Natural killer cell (primary cell): ENCODE results near the gene GNPAT. TPM values are rescaled to one million over a fixed set of nuclear protein-coding genes. Genes with fewer than 3 reads are reported as not detected.

Experiments
- ATAC-seq, 3 donors: fragments of 150-1000 bp in 2 of 3; fragments of 200-7000 bp in 1 of 3; cut with Tn5 transposase; 1 replicate in 1 of 3; 2 replicates in 2 of 3; pipeline ENCODE4 v1.10.0; 2021; ENCODE audit warnings: mild to moderate bottlenecking in 2 of 3, moderate library complexity in 2 of 3
- DNase-seq, 2 donors: peaks; one replicate each; pipeline versions ENCODE4 v3.0.0 to v3.0.0-alpha.2; 2013 to 2021; ENCODE audit warnings: mixed read lengths in 1 of 2
- H3K27ac ChIP-seq: one replicate; pipeline ENCODE4 v1.5.1; 2013; ENCODE audit warnings: mild to moderate bottlenecking, low read length
- H3K27me3 ChIP-seq: one replicate; pipeline ENCODE4 v1.6.1; 2013; ENCODE audit warnings: low read length; ENCODE audit not compliant: control insufficient read depth, insufficient read depth
- H3K36me3 ChIP-seq: one replicate; pipeline ENCODE4 v1.6.1; 2013; ENCODE audit warnings: low read length; ENCODE audit not compliant: control insufficient read depth, insufficient read depth
- H3K4me1 ChIP-seq: one replicate; pipeline ENCODE4 v1.6.1; 2013; ENCODE audit warnings: low read length; ENCODE audit not compliant: control insufficient read depth, insufficient read depth
- H3K4me3 ChIP-seq: one replicate; pipeline ENCODE4 v1.5.1; 2013; ENCODE audit warnings: low read length
- H3K9me3 ChIP-seq: one replicate; pipeline ENCODE4 v1.6.1; 2013; ENCODE audit warnings: low read length; ENCODE audit not compliant: control insufficient read depth, insufficient read depth
- H3K27ac Mint-ChIP-seq, 2 donors: one replicate each; pipeline ENCODE4 v1.8.0; 2022; ENCODE audit warnings: mild to moderate bottlenecking in 2 of 2, mixed read lengths in 2 of 2, moderate library complexity in 1 of 2
- H3K27me3 Mint-ChIP-seq, 2 donors: one replicate each; pipeline ENCODE4 v1.8.0; 2022; ENCODE audit warnings: low read depth in 2 of 2, mixed read lengths in 2 of 2
- H3K36me3 Mint-ChIP-seq: one replicate; pipeline ENCODE4 v1.8.0; 2022; ENCODE audit warnings: mixed read lengths
- H3K4me1 Mint-ChIP-seq, 2 donors: one replicate each; pipeline ENCODE4 v1.8.0; 2022; ENCODE audit warnings: mixed read lengths in 2 of 2
- H3K4me3 Mint-ChIP-seq: one replicate; pipeline ENCODE4 v1.8.0; 2022; ENCODE audit warnings: mild to moderate bottlenecking, moderate library complexity, mixed read lengths
- H3K9me3 Mint-ChIP-seq, 2 donors: one replicate each; pipeline ENCODE4 v1.8.0; 2022; ENCODE audit warnings: mixed read lengths in 2 of 2
- CTCF ChIP-seq: fragments of 200-600 bp; IDR thresholded peaks from one replicate; pipeline ENCODE4 v1.8.0; 2022; ENCODE audit warnings: antibody characterized with exemption
- WGBS: methylation state at CpG from one replicate; pipeline ENCODE4 v1.1.7; 2013; ENCODE audit warnings: missing lambda C conversion rate; ENCODE audit not compliant: insufficient coverage; 5-methylcytosine and 5-hydroxymethylcytosine counted together
- intact Hi-C: fragments of 100-400 bp; cut with micrococcal nuclease; formaldehyde crosslinking; loops from one replicate; pipeline ENCODE4 v1.14.2; 2022
- total RNA-seq, 4 donors: library from RNA; stranded (reverse); fragments of 120-200 nt in 1 of 4; gene quantifications; one replicate each; pipeline versions ENCODE4 v1.2.3 to v1.2.4, GENCODE V29; 2013 to 2022

The GNPAT gene
- total RNA-seq, 3 donors from 2014 or later (not counting 1 experiment from before 2014, with no cell fraction given), result 20.5 to 29.3 (median 23.1) TPM

GRCh38 chr1:231318568-231318967, 77.6 kb downstream of the GNPAT start:
- Mint-ChIP-seq H3K4me3 (no peak overlapping the region), H3K27ac (no peak overlapping the region)

GRCh38 chr1:231319080-231319479, 78.1 kb downstream of the GNPAT start:
- H3K36me3 Mint-ChIP-seq, result no peaks in the 10 kb centered on the region
- peaks cover 0 to 5% of the 10 kb centered on the region in 2 donors for H3K4me1 Mint-ChIP-seq
- WGBS, result 91% methylated on average over 8 of the region's 9 CpGs
- H3K9me3 Mint-ChIP-seq, result no peaks in the 10 kb centered on the region
- no peak overlapping the region for H3K4me3 Mint-ChIP-seq
- Histone ChIP-seq H3K4me3 (no peak overlapping the region), H3K36me3 (no peaks in the 10 kb centered on the region), H3K27me3 (no peaks in the 10 kb centered on the region), H3K4me1 (no peaks in the 10 kb centered on the region), H3K9me3 (no peaks in the 10 kb centered on the region), H3K27ac (no peak overlapping the region)
- ATAC-seq, result peak in 1 of 3 donors; percentile 23
- H3K27ac Mint-ChIP-seq, result no peak overlapping the region
- intact Hi-C loops, result no loop called here
- no peak for TF ChIP-seq CTCF
- no peak for DNase-seq
- peaks cover 0 to 6% of the 10 kb centered on the region in 2 donors for H3K27me3 Mint-ChIP-seq

More at GRCh38 chr1:231318568-231318967, 77.6 kb downstream of the GNPAT start:
- intact Hi-C loops, result no loop called here
- Histone ChIP-seq H3K4me3 (no peak overlapping the region), H3K36me3 (no peaks in the 10 kb centered on the region), H3K9me3 (no peaks in the 10 kb centered on the region), H3K4me1 (no peaks in the 10 kb centered on the region), H3K27ac (no peak overlapping the region), H3K27me3 (no peaks in the 10 kb centered on the region)
- WGBS, result 96% methylated on average over 4 of the region's 4 CpGs
- Mint-ChIP-seq H3K9me3 (no peaks in the 10 kb centered on the region), H3K27me3 (peaks cover 0 to 6% of the 10 kb centered on the region in 2 donors), H3K4me1 (peaks cover 0 to 5% of the 10 kb centered on the region in 2 donors), H3K36me3 (no peaks in the 10 kb centered on the region)
- TF ChIP-seq CTCF, result no peak
- ATAC-seq (no peak), DNase-seq (no peak)

- Histone ChIP-seq H3K27ac (no peak overlapping the region), H3K27me3 (no peaks in the 10 kb centered on the region), H3K4me1 (no peaks in the 10 kb centered on the region), H3K36me3 (no peaks in the 10 kb centered on the region), H3K4me3 (no peak overlapping the region), H3K9me3 (no peaks in the 10 kb centered on the region)
- WGBS, result 88% methylated on average over 7 of the region's 7 CpGs
- intact Hi-C loops, result no loop called here
- no peak for TF ChIP-seq CTCF
- no peaks in the 10 kb centered on the region for H3K27me3 Mint-ChIP-seq
- H3K27ac Mint-ChIP-seq, result no peak overlapping the region
- H3K4me3 Mint-ChIP-seq, result no peak overlapping the region
- H3K36me3 Mint-ChIP-seq, result no peaks in the 10 kb centered on the region
- no peaks in the 10 kb centered on the region for H3K9me3 Mint-ChIP-seq
- ATAC-seq (no peak), DNase-seq (no peak)
- no peaks in the 10 kb centered on the region for H3K4me1 Mint-ChIP-seq
Observed at GRCh38 chr1:231322880-231323530, 82.0 kb downstream of the GNPAT start.

- Mint-ChIP-seq H3K27ac (no peak overlapping the region), H3K36me3 (no peaks in the 10 kb centered on the region), H3K4me1 (peaks cover 8 to 9% of the 10 kb centered on the region in 2 donors), H3K27me3 (no peaks in the 10 kb centered on the region), H3K9me3 (no peaks in the 10 kb centered on the region), H3K4me3 (no peak overlapping the region)
- intact Hi-C loops, result no loop called here
- WGBS, result 86% methylated on average over 4 of the region's 5 CpGs
- ATAC-seq, result no peak
- no peak for TF ChIP-seq CTCF
- no peak for DNase-seq
- no peaks in the 10 kb centered on the region for H3K27me3 ChIP-seq
- no peak overlapping the region for H3K4me3 ChIP-seq
- H3K27ac ChIP-seq, result no peak overlapping the region
- H3K4me1 ChIP-seq, result no peaks in the 10 kb centered on the region
- no peaks in the 10 kb centered on the region for H3K36me3 ChIP-seq
- H3K9me3 ChIP-seq, result no peaks in the 10 kb centered on the region
Observed at GRCh38 chr1:231324660-231325059, 83.6 kb downstream of the GNPAT start.
